DND-41 (cell line): ENCODE data around the gene EMC10.
"Not testable (repeated sequence)": the region's sequence is repeated elsewhere in the genome, so short reads cannot be mapped to it uniquely, and the experiment has no call there.

Experiments
- ATAC-seq: fragments of 200-7000 bp; cut with Tn5 transposase; 3 replicates; pipeline ENCODE4 v1.9.1; 2021; ENCODE audit warnings: low read depth; ENCODE audit not compliant: insufficient read depth
- DNase-seq: peaks from one replicate; pipeline ENCODE4 v3.0.0-alpha.2; 2020
- H2AFZ ChIP-seq: 2 replicates; pipeline ENCODE4 v1.6.0; 2012; ENCODE audit warnings: low read depth, low read length
- H3K27ac ChIP-seq: 2 replicates; pipeline ENCODE4 v1.5.1; 2012; ENCODE audit warnings: low read length, inconsistent platforms
- H3K27me3 ChIP-seq: fragments of 200-600 bp; sonication (generic); 2 replicates; pipeline ENCODE4 v1.6.0; 2012; ENCODE audit warnings: low read length, mild to moderate bottlenecking, inconsistent platforms; ENCODE audit not compliant: insufficient read depth, poor library complexity
- H3K36me3 ChIP-seq: 2 replicates; pipeline ENCODE4 v1.5.1; 2012; ENCODE audit warnings: low read length, inconsistent platforms; ENCODE audit not compliant: insufficient read depth
- H3K4me1 ChIP-seq: 2 replicates; pipeline ENCODE4 v1.5.1; 2012; ENCODE audit warnings: mild to moderate bottlenecking, low read length; ENCODE audit not compliant: insufficient read depth
- H3K4me2 ChIP-seq: 2 replicates; pipeline ENCODE4 v1.6.0; 2012; ENCODE audit warnings: mild to moderate bottlenecking, moderate library complexity, low read length, inconsistent platforms; ENCODE audit not compliant: insufficient read depth
- H3K4me3 ChIP-seq, 2 experiments: fragments of 200-600 bp in 1 of 2; shearing (Covaris generic) in 1 of 2; 2 replicates each; pipeline ENCODE4 v1.5.1; 2012 to 2016; ENCODE audit warnings: inconsistent platforms in 2 of 2, low read length in 2 of 2, mild to moderate bottlenecking in 2 of 2, low read depth in 1 of 2, moderate library complexity in 1 of 2
- H3K79me2 ChIP-seq: 2 replicates; pipeline ENCODE4 v1.6.0; 2012; ENCODE audit warnings: low read length, inconsistent platforms; ENCODE audit not compliant: insufficient read depth
- H3K9ac ChIP-seq: 2 replicates; pipeline ENCODE4 v1.6.0; 2012; ENCODE audit warnings: low read depth, mild to moderate bottlenecking, inconsistent platforms, low read length, moderate library complexity
- H3K9me3 ChIP-seq: 2 replicates; pipeline ENCODE4 v1.5.1; 2012; ENCODE audit warnings: low read length, moderate library complexity, mild to moderate bottlenecking, inconsistent platforms; ENCODE audit not compliant: insufficient read depth, severe bottlenecking
- H4K20me1 ChIP-seq: 2 replicates; pipeline ENCODE4 v1.6.0; 2012; ENCODE audit warnings: low read length; ENCODE audit not compliant: insufficient read depth
- CTCF ChIP-seq: IDR thresholded peaks from 2 replicates; pipeline ENCODE4 v1.5.1; 2012; ENCODE audit warnings: borderline replicate concordance, low read length, moderate library complexity, mild to moderate bottlenecking; ENCODE audit not compliant: poor library complexity, severe bottlenecking; ENCODE audit errors: extremely low read depth
- EZH2 ChIP-seq: IDR thresholded peaks from 3 replicates; pipeline ENCODE4 v1.6.1; 2012; ENCODE audit warnings: borderline replicate concordance, low read depth, mild to moderate bottlenecking, moderate library complexity, low read length, inconsistent platforms; ENCODE audit not compliant: severe bottlenecking

EMC10 gene

DNA sequence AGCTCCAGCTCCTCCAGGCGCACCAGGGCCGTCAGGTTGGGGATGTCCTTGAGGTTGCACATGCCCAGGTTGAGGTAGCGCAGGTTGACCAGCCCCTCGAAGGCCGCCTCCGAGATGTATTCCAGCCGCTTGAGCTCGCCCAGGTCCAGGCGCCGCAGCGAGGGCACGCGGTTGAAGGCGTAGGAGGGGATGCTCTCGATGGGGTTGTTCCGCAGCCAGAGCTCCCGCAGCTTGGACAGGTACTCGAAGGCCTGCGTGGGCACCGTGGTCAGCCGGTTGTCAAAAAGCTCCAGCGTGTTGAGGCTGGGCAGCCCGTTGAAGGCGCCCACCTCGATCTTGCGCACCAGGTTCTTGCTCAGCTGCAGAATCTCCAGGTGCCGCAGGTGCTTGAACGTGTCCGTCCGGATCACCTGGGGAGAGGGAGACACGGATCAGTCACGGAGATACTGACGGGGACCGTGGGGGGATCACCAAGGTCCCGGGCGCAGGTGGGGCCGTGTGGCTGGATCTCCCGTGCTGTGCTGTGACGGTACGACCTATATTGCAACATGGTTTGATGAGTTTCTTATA, 42.8 kb downstream of the EMC10 start:
- Histone ChIP-seq H2AFZ (no peak overlapping the region), H3K4me2 (no peak overlapping the region), H3K9me3 (no peaks in the 10 kb centered on the region), H3K4me1 (no peaks in the 10 kb centered on the region), H3K27me3 (no peaks in the 10 kb centered on the region), H3K4me3 (no peak overlapping the region), H3K9ac (no peak overlapping the region), H3K27ac (no peak overlapping the region), H3K36me3 (no peaks in the 10 kb centered on the region), H4K20me1 (no peaks in the 10 kb centered on the region), H3K79me2 (no peaks in the 10 kb centered on the region)
- TF ChIP-seq CTCF = no peak
- TF ChIP-seq EZH2 = no peak
- DNase-seq (no peak), ATAC-seq (no peak)

DNA sequence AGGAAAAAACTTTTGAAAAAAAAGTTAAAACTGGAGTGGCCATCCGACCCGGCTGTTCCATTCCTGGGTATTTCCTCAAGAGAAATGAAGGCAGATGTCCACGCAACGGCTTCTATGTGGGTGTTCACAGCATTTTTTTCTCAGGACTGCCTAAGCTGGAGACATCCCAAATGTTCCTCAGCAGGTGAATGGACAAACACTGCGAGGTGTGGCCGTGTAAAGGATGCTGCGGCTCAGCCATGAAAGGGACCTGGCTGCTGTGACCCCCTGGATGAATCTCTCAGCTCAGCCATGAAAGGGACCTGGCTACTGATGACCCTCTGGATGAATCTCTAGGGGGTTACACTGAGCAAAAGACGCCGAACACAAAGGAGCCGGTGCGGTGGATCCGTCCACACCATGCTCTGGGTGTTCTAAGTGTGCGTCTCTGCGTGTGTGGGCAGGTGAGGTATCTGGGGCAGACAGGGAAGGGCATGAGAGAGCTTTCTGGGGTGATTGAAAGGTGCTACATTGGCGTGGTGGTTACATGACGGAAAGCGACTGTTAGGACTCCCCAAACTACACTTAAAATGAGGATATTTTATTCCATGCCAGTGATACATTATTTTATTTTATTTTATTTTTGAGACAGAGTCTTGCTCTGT, 44.6 kb downstream of the EMC10 start:
- TF ChIP-seq CTCF = no peak
- no peak for TF ChIP-seq EZH2
- H3K4me2 ChIP-seq = no peak overlapping the region
- no peaks in the 10 kb centered on the region for H3K27me3 ChIP-seq
- H3K4me1 ChIP-seq = no peaks in the 10 kb centered on the region
- no peak overlapping the region for H2AFZ ChIP-seq
- no peak overlapping the region for H3K9ac ChIP-seq
- DNase-seq (no peak), ATAC-seq (no peak)
- H3K27ac ChIP-seq = no peak overlapping the region
- H3K4me3 ChIP-seq = no peak overlapping the region
- no peaks in the 10 kb centered on the region for H4K20me1 ChIP-seq
- H3K9me3 ChIP-seq = no peaks in the 10 kb centered on the region
- no peaks in the 10 kb centered on the region for H3K79me2 ChIP-seq
- no peaks in the 10 kb centered on the region for H3K36me3 ChIP-seq

DNA sequence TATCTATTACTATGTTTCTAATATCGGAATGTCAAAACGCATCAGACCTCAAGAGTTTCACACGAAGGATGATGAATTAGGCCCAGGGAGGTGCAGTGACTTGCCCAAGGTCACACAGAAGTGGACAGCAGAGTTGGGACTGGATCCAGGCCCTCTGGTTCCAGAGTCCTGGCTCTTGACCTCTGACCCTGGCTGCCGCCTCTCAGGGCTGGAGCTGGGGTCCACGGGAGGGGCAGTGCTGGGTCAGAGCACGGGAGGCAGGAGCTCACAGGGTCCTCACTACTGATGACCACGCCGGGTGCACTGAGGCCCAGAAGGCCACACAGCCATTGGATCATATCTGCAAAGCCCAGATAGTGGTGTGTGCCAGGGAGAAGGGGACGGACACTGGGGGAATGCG, 46.6 kb downstream of the EMC10 start:
- no peaks in the 10 kb centered on the region for H3K79me2 ChIP-seq
- H3K4me3 ChIP-seq = no peak overlapping the region
- no peaks in the 10 kb centered on the region for H4K20me1 ChIP-seq
- H3K4me1 ChIP-seq = no peaks in the 10 kb centered on the region
- H3K27ac ChIP-seq = no peak overlapping the region
- no peaks in the 10 kb centered on the region for H3K9me3 ChIP-seq
- H3K4me2 ChIP-seq = no peak overlapping the region
- no peaks in the 10 kb centered on the region for H3K36me3 ChIP-seq
- TF ChIP-seq CTCF = no peak
- DNase-seq = no peak
- H3K27me3 ChIP-seq = no peaks in the 10 kb centered on the region
- H3K9ac ChIP-seq = no peak overlapping the region
- H2AFZ ChIP-seq = no peak overlapping the region
- ATAC-seq = no peak

DNA sequence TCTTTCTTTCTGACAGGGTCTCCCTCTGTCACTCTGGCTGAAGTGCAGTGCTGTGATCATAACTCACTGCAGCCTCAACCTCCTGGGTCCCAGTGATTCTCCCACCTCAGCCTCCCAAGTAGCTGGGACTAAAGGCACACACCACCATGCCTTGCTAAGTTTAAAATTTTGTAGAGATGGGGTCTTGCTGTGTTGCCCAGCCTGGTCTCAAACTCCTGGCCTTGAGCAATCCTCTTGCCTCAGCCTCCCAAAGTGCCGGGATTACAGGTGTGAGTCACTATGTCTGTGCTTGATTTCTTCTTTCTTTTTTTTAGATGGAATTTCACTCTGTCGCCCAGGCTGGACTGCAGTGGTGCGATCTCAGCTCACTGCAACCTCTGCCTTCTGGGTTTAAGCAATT, 51.7 kb downstream of the EMC10 start:
- not testable (repeated sequence) for H3K9me3 ChIP-seq, H2AFZ ChIP-seq, H3K9ac ChIP-seq, H3K27ac ChIP-seq, H3K27me3 ChIP-seq, ATAC-seq, H3K4me2 ChIP-seq, H4K20me1 ChIP-seq, H3K36me3 ChIP-seq, H3K4me3 ChIP-seq, H3K79me2 ChIP-seq, DNase-seq, H3K4me1 ChIP-seq
